HepG2 (cell line): ENCODE data around the gene CYSRT1. TPM values are rescaled to one million over a fixed set of nuclear protein-coding genes. Genes with fewer than 3 reads are reported as not detected.

Source experiments
- ARNT ChIP-seq: fragments of 450-650 bp; IDR thresholded peaks from 2 replicates; pipeline ENCODE4 v1.6.1; 2017
- CCAR2 ChIP-seq: fragments of 200-400 bp; formaldehyde crosslinking; optimal IDR thresholded peaks from 2 replicates; pipeline ENCODE3; 2018; ENCODE audit warnings: low read depth, mild to moderate bottlenecking, low read length, moderate library complexity
- ETV6 ChIP-seq: sonication (generic); formaldehyde crosslinking; conservative IDR thresholded peaks from 2 replicates; pipeline ENCODE4 v1.4.0; 2020; ENCODE audit warnings: missing genetic modification reagents
- KLF15 ChIP-seq: sonication (generic); formaldehyde crosslinking; IDR thresholded peaks from 2 replicates; pipeline ENCODE4 v1.8.1; 2023; ENCODE audit warnings: borderline replicate concordance, mild to moderate bottlenecking, inconsistent platforms, missing genetic modification reagents, mixed read lengths
- MAFG ChIP-seq: sonication (generic); formaldehyde crosslinking; IDR thresholded peaks from 2 replicates; pipeline ENCODE4 v1.5.1; 2020; ENCODE audit warnings: mild to moderate bottlenecking, missing genetic modification reagents
- MTF2 ChIP-seq: sonication (generic); formaldehyde crosslinking; IDR thresholded peaks from 2 replicates; pipeline ENCODE4 v1.5.0; 2020; ENCODE audit warnings: missing genetic modification reagents, borderline replicate concordance
- RBM39 ChIP-seq: fragments of 200-400 bp; formaldehyde crosslinking; IDR thresholded peaks from one replicate; pipeline ENCODE4 v1.6.1; 2018; ENCODE audit warnings: antibody characterized with exemption, mild to moderate bottlenecking, low read depth, low read length; ENCODE audit not compliant: poor library complexity, severe bottlenecking
- STAG1 ChIP-seq: sonication (generic); formaldehyde crosslinking; IDR thresholded peaks from 2 replicates; pipeline ENCODE4 v1.4.0; 2020; ENCODE audit warnings: missing genetic modification reagents
- STAT5B ChIP-seq: sonication (generic); formaldehyde crosslinking; IDR thresholded peaks from 2 replicates; pipeline ENCODE4 v1.4.0; 2020; ENCODE audit warnings: missing genetic modification reagents
- ZBTB21 ChIP-seq: sonication (generic); formaldehyde crosslinking; IDR thresholded peaks from 2 replicates; pipeline ENCODE4 v1.4.0; 2020; ENCODE audit warnings: missing genetic modification reagents
- ZNF3 ChIP-seq: IDR thresholded peaks from 2 replicates; pipeline ENCODE4 v1.7.0; 2017; ENCODE audit warnings: inconsistent platforms
- ZNF34 ChIP-seq: sonication (generic); formaldehyde crosslinking; IDR thresholded peaks from 2 replicates; pipeline ENCODE4 v1.4.0; 2020; ENCODE audit warnings: mild to moderate bottlenecking, missing genetic modification reagents, borderline replicate concordance
- ZNF354B ChIP-seq: sonication (generic); formaldehyde crosslinking; IDR thresholded peaks from 2 replicates; pipeline ENCODE4 v1.8.0; 2022; ENCODE audit warnings: mild to moderate bottlenecking, missing genetic modification reagents
- ZNF446 ChIP-seq: sonication (generic); formaldehyde crosslinking; IDR thresholded peaks from 2 replicates; pipeline ENCODE4 v1.5.0; 2020; ENCODE audit warnings: mild to moderate bottlenecking, missing genetic modification reagents
- ZNF772 ChIP-seq: sonication (generic); formaldehyde crosslinking; IDR thresholded peaks from 2 replicates; pipeline ENCODE4 v1.5.0; 2020; ENCODE audit warnings: mild to moderate bottlenecking, missing genetic modification reagents
- ZSCAN21 ChIP-seq: sonication (generic); formaldehyde crosslinking; IDR thresholded peaks from 2 replicates; pipeline ENCODE4 v1.8.0; 2022; ENCODE audit warnings: mild to moderate bottlenecking, missing genetic modification reagents, moderate library complexity, borderline replicate concordance
- polyA plus RNA-seq, 8 experiments: library from polyadenylated mRNA; depleted of rRNA in 3 of 8; stranded (reverse) in 7 of 8; unstranded in 1 of 8; fragments of >200 nt; fragmentation: Illumina TruSeq in 4 of 8; extraction: Trizol in 4 of 8; gene quantifications; 2 replicates each; pipeline versions ENCODE4 v1.2.1 to v1.2.3, GENCODE V29; 2011 to 2016; ENCODE audit warnings: low read depth in 4 of 8, missing spikeins in 1 of 8, mixed read lengths in 1 of 8; ENCODE audit not compliant: insufficient read depth in 1 of 8
- total RNA-seq, 5 experiments: library from RNA; depleted of rRNA; stranded (reverse); fragments of >200 nt; fragmentation: Illumina TruSeq; extraction: Trizol; gene quantifications; 2 replicates each; pipeline ENCODE4 v1.2.3, GENCODE V29; 2016; ENCODE audit warnings: low read depth in 1 of 5
- TF ChIP-seq, protein P1 (sequence below): sonication (generic); formaldehyde crosslinking; IDR thresholded peaks from 2 replicates; pipeline ENCODE4 v1.4.0; 2020; ENCODE audit warnings: low read depth, missing genetic modification reagents
- TF ChIP-seq, protein P2 (sequence below): sonication (generic); formaldehyde crosslinking; IDR thresholded peaks from 2 replicates; pipeline ENCODE4 v1.4.0; 2020; ENCODE audit warnings: missing genetic modification reagents, borderline replicate concordance
- TF ChIP-seq, protein P3 (sequence below): sonication (generic); formaldehyde crosslinking; IDR thresholded peaks from 2 replicates; pipeline ENCODE4 v1.5.0; 2020; ENCODE audit warnings: mild to moderate bottlenecking, missing genetic modification reagents, moderate library complexity

The CYSRT1 gene
- total and polyA plus RNA-seq, 2 of the 13 experiments (the other 11 are each of a cell fraction or from before 2014, with no cell fraction given), result 1.5 to 2.1 TPM

GRCh38 chr9:137253717-137254623 is 29.0 kb downstream of the CYSRT1 start (continued):
- TF ChIP-seq, protein P1, sequence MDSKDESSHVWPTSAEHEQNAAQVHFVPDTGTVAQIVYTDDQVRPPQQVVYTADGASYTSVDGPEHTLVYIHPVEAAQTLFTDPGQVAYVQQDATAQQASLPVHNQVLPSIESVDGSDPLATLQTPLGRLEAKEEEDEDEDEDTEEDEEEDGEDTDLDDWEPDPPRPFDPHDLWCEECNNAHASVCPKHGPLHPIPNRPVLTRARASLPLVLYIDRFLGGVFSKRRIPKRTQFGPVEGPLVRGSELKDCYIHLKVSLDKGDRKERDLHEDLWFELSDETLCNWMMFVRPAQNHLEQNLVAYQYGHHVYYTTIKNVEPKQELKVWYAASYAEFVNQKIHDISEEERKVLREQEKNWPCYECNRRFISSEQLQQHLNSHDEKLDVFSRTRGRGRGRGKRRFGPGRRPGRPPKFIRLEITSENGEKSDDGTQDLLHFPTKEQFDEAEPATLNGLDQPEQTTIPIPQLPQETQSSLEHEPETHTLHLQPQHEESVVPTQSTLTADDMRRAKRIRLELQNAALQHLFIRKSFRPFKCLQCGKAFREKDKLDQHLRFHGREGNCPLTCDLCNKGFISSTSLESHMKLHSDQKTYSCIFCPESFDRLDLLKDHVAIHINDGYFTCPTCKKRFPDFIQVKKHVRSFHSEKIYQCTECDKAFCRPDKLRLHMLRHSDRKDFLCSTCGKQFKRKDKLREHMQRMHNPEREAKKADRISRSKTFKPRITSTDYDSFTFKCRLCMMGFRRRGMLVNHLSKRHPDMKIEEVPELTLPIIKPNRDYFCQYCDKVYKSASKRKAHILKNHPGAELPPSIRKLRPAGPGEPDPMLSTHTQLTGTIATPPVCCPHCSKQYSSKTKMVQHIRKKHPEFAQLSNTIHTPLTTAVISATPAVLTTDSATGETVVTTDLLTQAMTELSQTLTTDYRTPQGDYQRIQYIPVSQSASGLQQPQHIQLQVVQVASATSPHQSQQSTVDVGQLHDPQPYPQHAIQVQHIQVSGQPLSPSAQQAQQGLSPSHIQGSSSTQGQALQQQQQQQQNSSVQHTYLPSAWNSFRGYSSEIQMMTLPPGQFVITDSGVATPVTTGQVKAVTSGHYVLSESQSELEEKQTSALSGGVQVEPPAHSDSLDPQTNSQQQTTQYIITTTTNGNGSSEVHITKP (CRISPR knock-in tag), result 0 out of 2 replicates have a peak, but pooled peaks have one; percentile 43
- TF ChIP-seq KLF15 (CRISPR knock-in tag), result no peak
- TF ChIP-seq RBM39, result no peak
- no peak for TF ChIP-seq MAFG (CRISPR knock-in tag)
- no peak for TF ChIP-seq ZNF772 (CRISPR knock-in tag)
- TF ChIP-seq, protein P2, sequence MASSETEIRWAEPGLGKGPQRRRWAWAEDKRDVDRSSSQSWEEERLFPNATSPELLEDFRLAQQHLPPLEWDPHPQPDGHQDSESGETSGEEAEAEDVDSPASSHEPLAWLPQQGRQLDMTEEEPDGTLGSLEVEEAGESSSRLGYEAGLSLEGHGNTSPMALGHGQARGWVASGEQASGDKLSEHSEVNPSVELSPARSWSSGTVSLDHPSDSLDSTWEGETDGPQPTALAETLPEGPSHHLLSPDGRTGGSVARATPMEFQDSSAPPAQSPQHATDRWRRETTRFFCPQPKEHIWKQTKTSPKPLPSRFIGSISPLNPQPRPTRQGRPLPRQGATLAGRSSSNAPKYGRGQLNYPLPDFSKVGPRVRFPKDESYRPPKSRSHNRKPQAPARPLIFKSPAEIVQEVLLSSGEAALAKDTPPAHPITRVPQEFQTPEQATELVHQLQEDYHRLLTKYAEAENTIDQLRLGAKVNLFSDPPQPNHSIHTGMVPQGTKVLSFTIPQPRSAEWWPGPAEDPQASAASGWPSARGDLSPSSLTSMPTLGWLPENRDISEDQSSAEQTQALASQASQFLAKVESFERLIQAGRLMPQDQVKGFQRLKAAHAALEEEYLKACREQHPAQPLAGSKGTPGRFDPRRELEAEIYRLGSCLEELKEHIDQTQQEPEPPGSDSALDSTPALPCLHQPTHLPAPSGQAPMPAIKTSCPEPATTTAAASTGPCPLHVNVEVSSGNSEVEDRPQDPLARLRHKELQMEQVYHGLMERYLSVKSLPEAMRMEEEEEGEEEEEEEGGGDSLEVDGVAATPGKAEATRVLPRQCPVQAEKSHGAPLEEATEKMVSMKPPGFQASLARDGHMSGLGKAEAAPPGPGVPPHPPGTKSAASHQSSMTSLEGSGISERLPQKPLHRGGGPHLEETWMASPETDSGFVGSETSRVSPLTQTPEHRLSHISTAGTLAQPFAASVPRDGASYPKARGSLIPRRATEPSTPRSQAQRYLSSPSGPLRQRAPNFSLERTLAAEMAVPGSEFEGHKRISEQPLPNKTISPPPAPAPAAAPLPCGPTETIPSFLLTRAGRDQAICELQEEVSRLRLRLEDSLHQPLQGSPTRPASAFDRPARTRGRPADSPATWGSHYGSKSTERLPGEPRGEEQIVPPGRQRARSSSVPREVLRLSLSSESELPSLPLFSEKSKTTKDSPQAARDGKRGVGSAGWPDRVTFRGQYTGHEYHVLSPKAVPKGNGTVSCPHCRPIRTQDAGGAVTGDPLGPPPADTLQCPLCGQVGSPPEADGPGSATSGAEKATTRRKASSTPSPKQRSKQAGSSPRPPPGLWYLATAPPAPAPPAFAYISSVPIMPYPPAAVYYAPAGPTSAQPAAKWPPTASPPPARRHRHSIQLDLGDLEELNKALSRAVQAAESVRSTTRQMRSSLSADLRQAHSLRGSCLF (CRISPR knock-in tag), result no peak
- no peak for TF ChIP-seq ZNF446
- no peak for TF ChIP-seq MTF2
- TF ChIP-seq STAT5B, result no peak
- TF ChIP-seq ARNT, result no peak
- TF ChIP-seq ZNF34, result no peak
- no peak for TF ChIP-seq ZSCAN21 (CRISPR knock-in tag)
- no peak for TF ChIP-seq ZNF354B (CRISPR knock-in tag)
- TF ChIP-seq ZBTB21 (CRISPR knock-in tag), result no peak
- no peak for TF ChIP-seq CCAR2
- no peak for TF ChIP-seq ZNF3
- TF ChIP-seq, protein P3, sequence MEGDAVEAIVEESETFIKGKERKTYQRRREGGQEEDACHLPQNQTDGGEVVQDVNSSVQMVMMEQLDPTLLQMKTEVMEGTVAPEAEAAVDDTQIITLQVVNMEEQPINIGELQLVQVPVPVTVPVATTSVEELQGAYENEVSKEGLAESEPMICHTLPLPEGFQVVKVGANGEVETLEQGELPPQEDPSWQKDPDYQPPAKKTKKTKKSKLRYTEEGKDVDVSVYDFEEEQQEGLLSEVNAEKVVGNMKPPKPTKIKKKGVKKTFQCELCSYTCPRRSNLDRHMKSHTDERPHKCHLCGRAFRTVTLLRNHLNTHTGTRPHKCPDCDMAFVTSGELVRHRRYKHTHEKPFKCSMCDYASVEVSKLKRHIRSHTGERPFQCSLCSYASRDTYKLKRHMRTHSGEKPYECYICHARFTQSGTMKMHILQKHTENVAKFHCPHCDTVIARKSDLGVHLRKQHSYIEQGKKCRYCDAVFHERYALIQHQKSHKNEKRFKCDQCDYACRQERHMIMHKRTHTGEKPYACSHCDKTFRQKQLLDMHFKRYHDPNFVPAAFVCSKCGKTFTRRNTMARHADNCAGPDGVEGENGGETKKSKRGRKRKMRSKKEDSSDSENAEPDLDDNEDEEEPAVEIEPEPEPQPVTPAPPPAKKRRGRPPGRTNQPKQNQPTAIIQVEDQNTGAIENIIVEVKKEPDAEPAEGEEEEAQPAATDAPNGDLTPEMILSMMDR, result no peak
- 0 out of 2 replicates have a peak, but pooled peaks have one; percentile 38 for TF ChIP-seq ETV6 (CRISPR knock-in tag)
- no peak for TF ChIP-seq STAG1
